HepG2 (cell line): ENCODE data around the gene FAM229A. TPM values are rescaled to one million over a fixed set of nuclear protein-coding genes. Genes with fewer than 3 reads are reported as not detected.
A peak's percentile ranks its signal among the peaks of the same experiment; 100 is the strongest.

Source experiments
- ATAC-seq: fragments of 200-7000 bp; cut with Tn5 transposase; 3 replicates; pipeline ENCODE4 v1.9.1; 2020; ENCODE audit warnings: mild to moderate bottlenecking, moderate library complexity
- BruUV-seq: library from RNA; stranded (reverse); fragments of 400-500 nt; replicated peaks from 2 replicates; lab custom pipeline; 2021; lab: Mats Ljungman, UMichigan
- CTCF ChIA-PET: fragments of 300-600 bp; formaldehyde crosslinking; extraction: SDS; loops from one replicate; lab custom pipeline; 2021; ENCODE audit warnings: low total read pairs, inconsistent platforms, low intra/inter-chr PET ratio; lab: Yijun Ruan, JAX
- POLR2A ChIA-PET: fragments of 350-600 bp; sonication (Branson Sonifier 250); formaldehyde crosslinking; loops from one replicate; lab custom pipeline; 2020; ENCODE audit warnings: antibody characterized with exemption, inconsistent platforms; lab: Yijun Ruan, JAX
- DNase-seq: peaks from one replicate; pipeline ENCODE4 v3.0.0-alpha.2; 2015; ENCODE audit warnings: low spot score
- FAIRE-seq: peaks from 3 replicates; lab custom pipeline; 2011; peaks lifted over from hg19 to GRCh38; lab: Jason Lieb, UNC
- H2AFZ ChIP-seq: one replicate; pipeline ENCODE4 v1.6.1; 2011; ENCODE audit warnings: low read length, inconsistent platforms
- H3K27ac ChIP-seq: fragments of 300-600 bp; 3 replicates; pipeline ENCODE4 v1.8.0; 2011; ENCODE audit warnings: mixed run types, mild to moderate bottlenecking, mixed read lengths, low read length, inconsistent platforms; ENCODE audit not compliant: insufficient read depth; ENCODE audit errors: extremely low read length
- H3K27me3 ChIP-seq, 2 experiments: fragments of 200-600 bp in 1 of 2; 2 replicates in 1 of 2; 3 replicates in 1 of 2; pipeline versions ENCODE4 v1.6.0 to v1.8.0; 2011; ENCODE audit warnings: low read length in 2 of 2, mild to moderate bottlenecking in 2 of 2, moderate library complexity in 2 of 2, inconsistent platforms in 1 of 2; ENCODE audit not compliant: insufficient read depth in 2 of 2, control insufficient read depth in 1 of 2
- H3K36me3 ChIP-seq, 2 experiments: fragments of 200-600 bp in 1 of 2; replicated peaks in 1 of 2; 2 replicates in 1 of 2; 3 replicates in 1 of 2; pipeline versions ENCODE4 v1.5.1 to v1.8.0; 2011; ENCODE audit warnings: low read length in 2 of 2, inconsistent platforms in 1 of 2; ENCODE audit not compliant: insufficient read depth in 2 of 2, control insufficient read depth in 1 of 2
- H3K4me1 ChIP-seq: 2 replicates; pipeline ENCODE4 v1.5.1; 2012; ENCODE audit warnings: low read length, inconsistent platforms; ENCODE audit not compliant: insufficient read depth
- H3K4me2 ChIP-seq: 2 replicates; pipeline ENCODE4 v1.6.0; 2011; ENCODE audit warnings: low read depth, low read length, inconsistent platforms
- H3K4me3 ChIP-seq, 3 experiments: fragments of 200-600 bp in 1 of 3; sonication (generic), shearing (Covaris generic) in 1 of 3; replicated peaks in 1 of 3; 2 replicates each; pipeline ENCODE4 v1.5.1; 2011 to 2016; ENCODE audit warnings: low read length in 3 of 3, inconsistent platforms in 2 of 3, low read depth in 2 of 3, mild to moderate bottlenecking in 2 of 3, control low read depth in 1 of 3, mixed read lengths in 1 of 3; ENCODE audit not compliant: insufficient read depth in 1 of 3
- H3K79me2 ChIP-seq: one replicate; pipeline ENCODE4 v1.6.1; 2011; ENCODE audit warnings: low read length, inconsistent platforms; ENCODE audit not compliant: insufficient read depth
- H3K9ac ChIP-seq: 2 replicates; pipeline ENCODE4 v1.6.0; 2011; ENCODE audit warnings: mild to moderate bottlenecking, low read depth, low read length, inconsistent platforms; ENCODE audit not compliant: insufficient read depth
- H3K9me3 ChIP-seq: 2 replicates; pipeline ENCODE4 v1.5.1; 2012; ENCODE audit warnings: mild to moderate bottlenecking, low read length
- H4K20me1 ChIP-seq: 2 replicates; pipeline ENCODE4 v1.6.0; 2011; ENCODE audit warnings: inconsistent platforms, mild to moderate bottlenecking, low read length, moderate library complexity; ENCODE audit not compliant: insufficient read depth
- CEBPB ChIP-seq: IDR thresholded peaks from 2 replicates; pipeline ENCODE4 v1.6.1; 2011; ENCODE audit warnings: low read depth, low read length, improper control_type of control experiment, borderline replicate concordance
- FOXJ3 ChIP-seq: sonication (generic); formaldehyde crosslinking; IDR thresholded peaks from 2 replicates; pipeline ENCODE4 v1.4.0; 2020; ENCODE audit warnings: missing genetic modification reagents, mild to moderate bottlenecking, borderline replicate concordance
- PHB2 ChIP-seq: fragments of 450-650 bp; IDR thresholded peaks from 2 replicates; pipeline ENCODE4 v1.6.1; 2018; ENCODE audit not compliant: partially characterized antibody
- RCOR2 ChIP-seq: IDR thresholded peaks from 2 replicates; pipeline ENCODE4 v1.6.1; 2016; ENCODE audit warnings: missing biosample characterization, missing genetic modification reagents
- ZFP62 ChIP-seq: sonication (generic); formaldehyde crosslinking; IDR thresholded peaks from 2 replicates; pipeline ENCODE4 v1.4.0; 2020; ENCODE audit warnings: missing genetic modification reagents
- ZFP90 ChIP-seq: sonication (generic); formaldehyde crosslinking; IDR thresholded peaks from 2 replicates; pipeline ENCODE4 v1.8.0; 2022; ENCODE audit warnings: missing genetic modification reagents, mild to moderate bottlenecking, inconsistent platforms, borderline replicate concordance
- ZNF616 ChIP-seq: sonication (generic); formaldehyde crosslinking; IDR thresholded peaks from 2 replicates; pipeline ENCODE4 v1.5.0; 2020; ENCODE audit warnings: low read depth, mild to moderate bottlenecking, missing genetic modification reagents
- WGBS: methylation state at CpG from one replicate; pipeline ENCODE4 v1.1.6; 2017; ENCODE audit warnings: low lambda C conversion rate; 5-methylcytosine and 5-hydroxymethylcytosine counted together
- in situ Hi-C: cut with HindIII; loops from 2 replicates; pipeline ENCODE4 v1.10.0; 2017; ENCODE audit warnings: low pct_unique_long_range_greater_than_20kb; ENCODE audit not compliant: extremely low pct_ligation_motif_present
- intact Hi-C: fragments of 100-400 bp; cut with micrococcal nuclease; formaldehyde crosslinking; loops from one replicate; pipeline ENCODE4 v1.10.0; 2022; ENCODE audit not compliant: unreplicated experiment
- polyA plus RNA-seq, 8 experiments: library from polyadenylated mRNA; depleted of rRNA in 3 of 8; stranded (reverse) in 7 of 8; unstranded in 1 of 8; fragments of >200 nt; fragmentation: Illumina TruSeq in 4 of 8; extraction: Trizol in 4 of 8; gene quantifications; 2 replicates each; pipeline versions ENCODE4 v1.2.1 to v1.2.3, GENCODE V29; 2011 to 2016; ENCODE audit warnings: low read depth in 4 of 8, missing spikeins in 1 of 8, mixed read lengths in 1 of 8; ENCODE audit not compliant: insufficient read depth in 1 of 8
- total RNA-seq, 5 experiments: library from RNA; depleted of rRNA; stranded (reverse); fragments of >200 nt; fragmentation: Illumina TruSeq; extraction: Trizol; gene quantifications; 2 replicates each; pipeline ENCODE4 v1.2.3, GENCODE V29; 2016; ENCODE audit warnings: low read depth in 1 of 5
- TF ChIP-seq, protein P1 (sequence below): sonication (generic); formaldehyde crosslinking; IDR thresholded peaks from 2 replicates; pipeline ENCODE4 v1.5.1; 2020; ENCODE audit warnings: missing genetic modification reagents, mild to moderate bottlenecking, borderline replicate concordance
- TF ChIP-seq, protein P2 (sequence below): sonication (generic); formaldehyde crosslinking; IDR thresholded peaks from 2 replicates; pipeline ENCODE4 v1.5.0; 2020; ENCODE audit warnings: missing genetic modification reagents, mild to moderate bottlenecking, borderline replicate concordance
- TF ChIP-seq, protein P3 (sequence below): sonication (generic); formaldehyde crosslinking; IDR thresholded peaks from 2 replicates; pipeline ENCODE4 v1.4.0; 2020; ENCODE audit warnings: missing genetic modification reagents

The FAM229A gene
- total and polyA plus RNA-seq, 2 of the 13 experiments (the other 11 are each of a cell fraction or from before 2014, with no cell fraction given): 3.2 to 17.6 TPM

DNA sequence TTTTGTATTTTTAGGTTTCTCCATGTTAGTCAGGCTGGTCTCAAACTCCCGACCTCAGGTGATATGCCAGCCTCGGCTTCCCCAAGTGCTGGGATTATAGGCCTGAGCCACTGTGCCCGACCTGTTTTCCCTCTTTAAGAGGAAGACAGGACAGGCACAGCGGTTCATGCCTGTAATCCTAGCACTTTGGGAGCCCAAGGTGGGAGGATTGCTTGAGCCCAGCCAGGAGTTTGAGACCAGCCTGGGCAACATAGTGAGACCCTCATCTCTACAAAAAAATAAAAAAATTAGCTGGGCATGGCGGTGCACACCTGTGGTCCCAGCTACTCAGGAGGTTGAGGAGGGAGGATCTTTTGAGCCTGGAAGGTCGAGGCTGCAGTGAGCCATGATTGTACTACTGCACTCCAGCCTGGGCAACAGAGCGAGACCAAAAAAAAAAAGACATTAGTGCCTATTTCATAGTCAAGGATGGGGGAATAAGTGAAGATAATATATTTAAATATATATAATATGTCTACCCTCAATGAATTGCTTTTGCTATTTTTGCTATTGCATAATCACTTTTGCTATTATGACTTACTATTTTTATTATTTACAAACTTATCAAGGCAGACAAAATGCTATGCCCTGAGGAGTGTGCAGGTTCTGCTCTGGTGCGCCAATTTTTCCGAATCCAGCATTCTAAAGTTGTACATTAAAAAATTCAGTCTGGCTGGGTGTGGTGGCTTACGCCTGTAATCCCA, 44.0 kb downstream of the FAM229A start:
- no peak for ATAC-seq
- BruUV-seq: no TSS peak
- H3K27me3 ChIP-seq: no peaks in the 10 kb centered on the region
- H3K36me3 ChIP-seq: peaks cover 9 to 34% of the 10 kb centered on the region in 2 experiments
- in situ Hi-C loops (no loop called here), intact Hi-C loops (no loop called here)
- no peaks in the 10 kb centered on the region for H4K20me1 ChIP-seq
- H2AFZ ChIP-seq: no peak overlapping the region
- no peaks in the 10 kb centered on the region for H3K9me3 ChIP-seq
- no peak for DNase-seq
- no peak overlapping the region for H3K4me3 ChIP-seq
- no peak overlapping the region for H3K9ac ChIP-seq
- over 99% methylated on average over 10 of the region's 10 CpGs for WGBS
- H3K79me2 ChIP-seq: peaks cover 22% of the 10 kb centered on the region
- TF ChIP-seq, protein P1, sequence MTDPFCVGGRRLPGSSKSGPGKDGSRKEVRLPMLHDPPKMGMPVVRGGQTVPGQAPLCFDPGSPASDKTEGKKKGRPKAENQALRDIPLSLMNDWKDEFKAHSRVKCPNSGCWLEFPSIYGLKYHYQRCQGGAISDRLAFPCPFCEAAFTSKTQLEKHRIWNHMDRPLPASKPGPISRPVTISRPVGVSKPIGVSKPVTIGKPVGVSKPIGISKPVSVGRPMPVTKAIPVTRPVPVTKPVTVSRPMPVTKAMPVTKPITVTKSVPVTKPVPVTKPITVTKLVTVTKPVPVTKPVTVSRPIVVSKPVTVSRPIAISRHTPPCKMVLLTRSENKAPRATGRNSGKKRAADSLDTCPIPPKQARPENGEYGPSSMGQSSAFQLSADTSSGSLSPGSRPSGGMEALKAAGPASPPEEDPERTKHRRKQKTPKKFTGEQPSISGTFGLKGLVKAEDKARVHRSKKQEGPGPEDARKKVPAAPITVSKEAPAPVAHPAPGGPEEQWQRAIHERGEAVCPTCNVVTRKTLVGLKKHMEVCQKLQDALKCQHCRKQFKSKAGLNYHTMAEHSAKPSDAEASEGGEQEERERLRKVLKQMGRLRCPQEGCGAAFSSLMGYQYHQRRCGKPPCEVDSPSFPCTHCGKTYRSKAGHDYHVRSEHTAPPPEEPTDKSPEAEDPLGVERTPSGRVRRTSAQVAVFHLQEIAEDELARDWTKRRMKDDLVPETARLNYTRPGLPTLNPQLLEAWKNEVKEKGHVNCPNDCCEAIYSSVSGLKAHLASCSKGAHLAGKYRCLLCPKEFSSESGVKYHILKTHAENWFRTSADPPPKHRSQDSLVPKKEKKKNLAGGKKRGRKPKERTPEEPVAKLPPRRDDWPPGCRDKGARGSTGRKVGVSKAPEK: no peak
- TF ChIP-seq CEBPB: 0 out of 2 replicates have a peak, but pooled peaks have one; percentile 1
- H3K27ac ChIP-seq: no peak overlapping the region
- H3K4me1 ChIP-seq: peaks cover 36% of the 10 kb centered on the region
- POLR2A ChIA-PET: interaction anchor here (0.9 to 1.6 kb wide), 2 partner anchors 18 to 34 kb away, joined by 3 read pairs; partner anchors contain the start of gene MARCKSL1
- no peak for FAIRE-seq
- CTCF ChIA-PET: no interaction called here
- H3K4me2 ChIP-seq: no peak overlapping the region

DNA sequence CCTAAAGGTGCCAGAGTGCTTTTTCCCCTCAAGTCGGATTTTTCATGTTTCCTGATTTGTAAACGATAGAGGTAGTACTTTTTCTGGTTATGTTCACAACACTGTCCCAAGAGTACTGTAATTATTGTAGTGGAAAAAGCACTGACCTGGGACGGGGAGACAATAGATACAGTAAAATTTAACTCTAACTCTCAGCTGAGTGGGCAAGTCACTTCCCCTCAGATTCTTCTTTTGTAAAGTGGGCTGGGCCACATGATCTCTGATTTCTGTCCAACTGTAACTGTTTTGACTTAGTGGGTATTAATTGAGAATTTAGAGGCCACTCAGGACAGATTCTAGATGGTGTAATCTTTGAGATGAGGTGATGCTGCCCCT, 45.4 kb downstream of the FAM229A start:
- CTCF ChIA-PET: interaction anchor here (0.9 to 2.0 kb wide), 3 partner anchors 69 to 101 kb away, joined by 3 to 5 read pairs (median 4); no protein-coding TSS in a partner anchor
- Histone ChIP-seq H3K9me3 (no peaks in the 10 kb centered on the region), H3K4me1 (peaks cover 31% of the 10 kb centered on the region), H3K9ac (no peak overlapping the region), H3K4me3 (no peak overlapping the region), H2AFZ (no peak overlapping the region), H3K36me3 (peaks cover 9 to 35% of the 10 kb centered on the region in 2 experiments), H3K27me3 (no peaks in the 10 kb centered on the region), H3K79me2 (peaks cover 33% of the 10 kb centered on the region), H3K4me2 (no peak overlapping the region), H4K20me1 (no peaks in the 10 kb centered on the region), H3K27ac (no peak overlapping the region)
- ATAC-seq (no peak), DNase-seq (no peak), FAIRE-seq (no peak)
- POLR2A ChIA-PET: interaction anchor here (1.0 to 1.6 kb wide), 4 partner anchors 19 to 68 kb away, joined by 3 to 6 read pairs (median 4); partner anchors contain the start of gene MARCKSL1
- TF ChIP-seq ZNF616 (CRISPR knock-in tag) (no peak), ZFP62 (no peak), PHB2 (no peak), FOXJ3 (CRISPR knock-in tag) (no peak), RCOR2 (CRISPR knock-in tag) (no peak), ZFP90 (CRISPR knock-in tag) (no peak)
- TF ChIP-seq, protein P2, sequence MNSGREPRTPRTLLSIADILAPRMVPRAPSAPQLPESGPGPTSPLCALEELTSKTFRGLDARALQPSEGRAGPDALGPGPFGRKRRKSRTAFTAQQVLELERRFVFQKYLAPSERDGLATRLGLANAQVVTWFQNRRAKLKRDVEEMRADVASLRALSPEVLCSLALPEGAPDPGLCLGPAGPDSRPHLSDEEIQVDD (CRISPR knock-in tag): no peak
- TF ChIP-seq, protein P3, sequence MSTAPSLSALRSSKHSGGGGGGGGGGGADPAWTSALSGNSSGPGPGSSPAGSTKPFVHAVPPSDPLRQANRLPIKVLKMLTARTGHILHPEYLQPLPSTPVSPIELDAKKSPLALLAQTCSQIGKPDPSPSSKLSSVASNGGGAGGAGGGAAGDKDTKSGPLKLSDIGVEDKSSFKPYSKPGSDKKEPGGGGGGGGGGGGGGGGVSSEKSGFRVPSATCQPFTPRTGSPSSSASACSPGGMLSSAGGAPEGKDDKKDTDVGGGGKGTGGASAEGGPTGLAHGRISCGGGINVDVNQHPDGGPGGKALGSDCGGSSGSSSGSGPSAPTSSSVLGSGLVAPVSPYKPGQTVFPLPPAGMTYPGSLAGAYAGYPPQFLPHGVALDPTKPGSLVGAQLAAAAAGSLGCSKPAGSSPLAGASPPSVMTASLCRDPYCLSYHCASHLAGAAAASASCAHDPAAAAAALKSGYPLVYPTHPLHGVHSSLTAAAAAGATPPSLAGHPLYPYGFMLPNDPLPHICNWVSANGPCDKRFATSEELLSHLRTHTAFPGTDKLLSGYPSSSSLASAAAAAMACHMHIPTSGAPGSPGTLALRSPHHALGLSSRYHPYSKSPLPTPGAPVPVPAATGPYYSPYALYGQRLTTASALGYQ (CRISPR knock-in tag): no peak
- intact Hi-C loops: loop anchor here (1.0 kb wide), 1 partner anchor 102 kb away; no protein-coding TSS in a partner anchor
- in situ Hi-C loops: no loop called here
- TSS peak; percentile 36 for BruUV-seq
- WGBS: 93% methylated on average over 3 of the region's 3 CpGs
